ENCODE measurements around the gene PTPA.

The PTPA gene

GRCh38 chr9:129084087-129084486, 27.1 kb upstream of the PTPA start:
- no peak for DNase-seq

- no peak for DNase-seq
These were observed 22.0 kb upstream of the PTPA start for GRCh38 chr9:129089246-129089645.

- DNase-seq, result no peak
These were observed 17.4 kb upstream of the PTPA start for GRCh38 chr9:129093602-129094386.

- DNase-seq, result no peak
These were observed 16.6 kb upstream of the PTPA start for GRCh38 chr9:129094387-129095169.

GRCh38 chr9:129095170-129095667, 16.0 kb upstream of the PTPA start:
- no peak for DNase-seq

GRCh38 chr9:129095908-129096307, 15.3 kb upstream of the PTPA start:
- no peak for DNase-seq

- DNase-seq, result no peak
These were observed 13.4 kb upstream of the PTPA start for GRCh38 chr9:129097671-129098306.

GRCh38 chr9:129098328-129098727, 12.9 kb upstream of the PTPA start:
- no peak for DNase-seq

- DNase-seq, result no peak
These were observed 10.6 kb upstream of the PTPA start for GRCh38 chr9:129100383-129101169.

GRCh38 chr9:129101279-129101678, 9.9 kb upstream of the PTPA start:
- no peak for DNase-seq

GRCh38 chr9:129102095-129102525, 9.1 kb upstream of the PTPA start:
- no peak for DNase-seq

- peak; percentile 82 to 89 for DNase-seq
These were observed 8.2 kb upstream of the PTPA start for GRCh38 chr9:129102791-129103594.

- DNase-seq, result no peak
These were observed 7.6 kb upstream of the PTPA start for GRCh38 chr9:129103595-129103965.

- no peak for DNase-seq
These were observed 7.2 kb upstream of the PTPA start for GRCh38 chr9:129104051-129104450.

GRCh38 chr9:129105857-129106694, 5.1 kb upstream of the PTPA start:
- no peak for DNase-seq

GRCh38 chr9:129107651-129108050, 3.6 kb upstream of the PTPA start:
- DNase-seq, result no peak

- no peak for DNase-seq
These were observed 3.0 kb upstream of the PTPA start for GRCh38 chr9:129108083-129108804.

GRCh38 chr9:129108805-129109536, 2.2 kb upstream of the PTPA start:
- DNase-seq, result no peak

GRCh38 chr9:129109537-129109903, 1.7 kb upstream of the PTPA start:
- DNase-seq, result peak; percentile 28 to 42
